ENCODE results near the gene PRR14. TPM values are rescaled to one million over a fixed set of nuclear protein-coding genes. Genes with fewer than 3 reads are reported as not detected.
"Not testable (repeated sequence)": the region's sequence is repeated elsewhere in the genome, so short reads cannot be mapped to it uniquely, and the experiment has no call there.

Gene PRR14
- total RNA-seq, 1 donor from 2014 or later: 13.7 TPM

DNA sequence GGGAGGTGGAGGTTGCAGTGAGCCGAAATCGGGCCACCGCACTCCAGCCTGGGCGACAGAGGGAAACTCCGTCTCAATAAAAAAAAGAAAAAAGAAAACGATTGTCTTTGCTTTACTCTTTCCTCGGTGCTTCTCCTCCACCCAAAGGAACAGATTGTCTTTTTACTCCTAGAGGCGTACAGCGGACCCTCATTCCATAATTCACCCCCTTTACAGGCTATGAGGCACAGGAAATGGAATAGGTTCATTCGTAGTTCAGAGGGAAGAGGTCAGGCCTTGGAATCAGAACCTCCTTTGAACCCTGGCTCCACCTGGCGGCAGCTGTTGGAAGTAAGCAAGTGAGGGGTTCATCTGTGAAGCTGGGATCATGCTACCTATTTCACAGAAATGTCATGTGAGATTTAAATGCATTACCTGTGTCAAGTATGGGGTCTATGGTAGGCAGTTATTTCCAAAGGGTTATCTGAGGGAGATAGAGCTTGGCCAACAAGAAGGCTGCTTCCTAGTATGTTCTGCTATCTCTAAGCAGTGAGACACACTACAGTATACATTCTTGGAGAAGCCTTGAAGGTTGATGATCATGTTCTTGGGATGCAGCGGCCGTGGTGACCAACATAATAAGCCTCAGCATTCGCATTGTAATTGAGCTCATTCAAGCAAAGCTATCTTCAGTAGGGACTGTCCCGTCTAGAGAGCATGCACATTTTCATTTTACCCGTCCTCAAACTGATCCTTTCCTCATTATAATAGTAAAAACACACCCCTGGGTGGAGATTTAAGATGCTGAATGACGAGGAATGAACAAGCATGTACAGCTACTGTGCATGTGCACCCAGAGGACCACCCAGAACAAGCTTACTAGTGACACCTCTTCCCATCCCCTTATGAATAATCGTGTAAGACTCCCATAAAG lies 21.9 kb upstream of the PRR14 start:
- DNase-seq (ENCODE audit: low read depth): peak; percentile 87

DNA sequence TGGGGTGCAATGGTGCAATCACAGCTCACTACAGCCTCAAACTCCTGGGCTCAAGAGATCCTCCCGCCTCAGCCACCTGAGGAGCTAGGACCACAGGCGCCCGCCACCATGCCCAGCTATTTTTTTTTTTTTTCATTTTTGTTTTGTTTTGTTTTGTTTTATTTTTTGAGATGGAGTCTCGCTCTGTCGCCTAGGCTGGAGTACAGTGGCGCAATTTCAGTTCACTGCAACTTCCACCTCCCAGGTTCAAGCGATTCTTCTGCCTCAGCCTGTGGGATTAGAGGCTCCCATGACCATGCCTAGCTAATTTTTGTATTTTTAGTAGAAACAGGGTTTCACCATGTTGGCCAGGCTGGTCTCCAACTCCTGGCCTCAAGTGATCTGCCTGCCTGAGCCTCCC lies 18.3 kb upstream of the PRR14 start:
- not testable (repeated sequence) for DNase-seq (ENCODE audit: low read depth)

DNA sequence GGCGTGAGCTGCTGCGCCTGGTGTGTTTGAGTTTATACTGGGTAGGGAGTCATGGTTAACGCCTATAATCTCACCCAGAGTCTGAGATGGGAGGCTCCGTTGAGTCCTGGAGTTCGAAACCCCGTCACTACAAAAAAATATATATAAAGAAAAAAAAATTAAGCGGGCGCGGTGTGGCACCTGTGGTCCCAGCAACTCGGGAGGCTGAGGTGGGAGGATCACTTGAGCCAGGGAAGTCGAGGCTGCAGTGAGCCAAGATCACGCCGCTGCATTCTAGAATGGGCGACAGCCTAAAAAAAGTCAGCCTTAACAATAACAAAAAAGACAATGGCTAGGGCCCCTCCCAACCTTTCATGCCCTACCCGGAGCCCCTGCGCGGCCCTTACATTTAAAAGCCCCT lies 17.2 kb upstream of the PRR14 start:
- no peak for DNase-seq (ENCODE audit: low read depth)

DNA sequence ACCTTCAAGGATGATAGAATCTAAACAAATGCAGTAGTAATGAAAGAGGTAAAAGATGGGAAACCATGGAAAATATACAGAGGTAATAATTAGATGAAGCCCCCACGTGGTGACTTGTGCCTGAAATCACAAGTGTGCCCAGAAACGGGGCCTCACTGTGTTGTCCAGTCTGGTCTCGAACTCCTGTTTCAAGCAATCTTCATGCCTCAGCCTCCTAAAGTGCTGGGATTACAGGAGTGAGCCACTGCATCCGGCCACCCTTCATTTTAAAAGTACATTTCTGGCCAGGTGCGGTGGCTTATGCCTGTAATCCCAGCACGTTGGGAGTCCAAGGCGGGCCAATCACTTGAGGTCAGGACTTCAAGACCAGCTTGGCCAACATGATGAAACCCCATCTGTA lies 14.2 kb upstream of the PRR14 start:
- no peak for DNase-seq (ENCODE audit: low read depth)

DNA sequence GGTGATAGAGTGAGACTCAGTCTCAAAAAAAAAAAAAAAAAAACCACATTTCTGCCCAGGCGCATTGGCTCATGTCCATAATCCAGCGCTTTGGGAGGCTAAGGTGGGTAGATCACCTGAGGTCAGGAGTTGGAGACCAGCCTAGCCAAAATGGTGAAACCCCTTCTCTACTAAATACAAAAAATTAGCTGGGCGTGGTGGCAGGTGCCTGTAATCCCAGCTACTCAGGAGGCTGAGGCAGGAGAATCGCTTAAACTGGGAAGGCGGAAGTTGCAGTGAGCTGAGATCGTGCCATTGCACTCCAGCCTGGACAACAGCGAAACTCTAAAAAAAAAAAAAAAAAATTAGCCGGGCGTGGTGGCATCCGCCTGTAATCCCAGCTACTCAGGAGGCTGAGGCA lies 13.6 kb upstream of the PRR14 start:
- not testable (repeated sequence) for DNase-seq (ENCODE audit: low read depth)

DNA sequence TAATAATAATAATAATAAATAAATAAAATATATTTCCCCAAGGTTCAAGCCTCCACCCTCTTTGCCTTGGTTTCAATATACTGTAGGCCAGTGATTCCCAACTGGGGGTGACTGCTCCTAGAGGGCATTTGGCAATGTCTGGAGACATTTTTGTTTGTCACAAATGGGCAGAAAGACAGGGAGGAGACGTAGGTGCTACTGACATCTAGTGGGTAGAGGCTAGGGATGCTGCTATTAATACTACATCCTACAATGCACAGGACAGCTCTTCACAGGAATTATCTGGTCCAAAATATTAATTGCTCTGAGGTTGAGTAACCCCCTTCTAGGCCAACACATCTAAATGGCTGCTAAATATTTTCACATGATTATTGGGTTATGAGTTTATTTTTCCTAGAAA lies 12.8 kb upstream of the PRR14 start:
- DNase-seq (ENCODE audit: low read depth): peak; percentile 48

DNA sequence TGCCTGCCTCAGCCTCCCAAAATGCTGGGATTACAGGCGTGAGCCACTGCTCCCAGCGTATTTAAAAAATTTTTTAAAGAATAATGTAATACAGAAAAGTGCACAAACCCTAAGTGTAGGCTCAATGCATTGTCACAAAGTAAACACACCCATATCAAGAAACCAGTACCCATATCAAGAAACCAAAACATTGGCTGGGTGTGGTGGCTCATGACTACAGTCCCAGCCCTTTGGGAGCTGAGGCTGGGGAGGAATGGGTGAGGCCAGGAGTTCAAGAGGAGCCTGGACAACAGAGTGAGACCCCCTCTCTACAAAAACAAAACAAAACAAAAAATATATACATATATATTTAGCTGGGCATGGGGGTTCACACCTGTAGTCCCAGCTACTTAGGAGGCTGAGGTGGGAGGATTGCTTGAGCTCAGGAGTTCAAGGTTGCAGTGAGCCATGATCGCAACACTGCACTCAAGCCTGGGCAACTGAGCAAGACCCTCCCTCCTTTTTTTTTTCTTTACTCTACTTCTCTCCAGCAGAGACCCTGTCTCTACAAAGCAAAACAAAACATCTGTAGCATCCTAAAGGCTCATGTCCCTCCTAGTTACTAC lies 9.3 kb upstream of the PRR14 start:
- DNase-seq (ENCODE audit: low read depth): no peak

DNA sequence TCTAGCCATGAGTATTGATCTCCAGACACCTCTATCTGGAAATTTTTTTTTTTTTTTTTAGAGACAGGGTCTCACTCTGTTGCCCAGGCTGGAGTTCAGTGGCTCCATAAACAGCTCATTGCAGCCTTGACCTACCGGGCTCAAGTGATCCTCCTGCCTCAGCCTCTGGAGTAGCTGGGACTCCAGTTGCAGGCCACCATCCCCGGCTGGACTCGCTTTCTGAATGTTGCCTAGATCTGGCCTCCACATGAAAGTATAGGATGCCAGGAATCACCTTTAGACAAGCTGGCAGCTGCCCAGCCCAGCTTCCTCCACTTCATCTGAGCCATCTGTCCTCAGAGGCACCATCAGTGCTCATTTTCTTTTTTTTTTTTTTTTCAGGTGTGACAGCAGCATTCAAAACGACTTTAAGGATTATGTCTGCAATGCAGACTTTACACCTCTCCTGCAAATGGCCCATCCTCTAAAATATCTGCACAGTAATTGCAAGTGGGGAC lies 6.4 kb upstream of the PRR14 start:
- no peak for DNase-seq (ENCODE audit: low read depth)

DNA sequence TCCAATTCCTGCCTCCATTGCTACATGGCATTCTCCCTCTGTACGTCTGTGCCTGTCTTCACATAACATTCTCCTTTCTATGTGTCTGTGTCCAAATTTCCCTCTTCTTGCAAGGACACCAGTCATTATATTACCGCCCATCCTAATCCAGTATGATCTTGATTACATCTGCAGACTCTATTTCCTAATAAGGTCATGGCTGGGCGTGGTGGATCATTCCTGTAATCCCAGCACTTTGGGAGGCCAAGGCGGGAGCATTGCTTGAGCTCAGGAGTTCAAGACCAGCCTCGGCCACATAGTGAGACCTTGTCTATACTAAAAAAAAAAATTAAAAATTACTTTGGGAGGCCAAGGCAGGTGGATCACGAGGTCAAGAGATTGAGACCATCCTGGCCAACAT lies 5.0 kb upstream of the PRR14 start:
- no peak for DNase-seq (ENCODE audit: low read depth)

DNA sequence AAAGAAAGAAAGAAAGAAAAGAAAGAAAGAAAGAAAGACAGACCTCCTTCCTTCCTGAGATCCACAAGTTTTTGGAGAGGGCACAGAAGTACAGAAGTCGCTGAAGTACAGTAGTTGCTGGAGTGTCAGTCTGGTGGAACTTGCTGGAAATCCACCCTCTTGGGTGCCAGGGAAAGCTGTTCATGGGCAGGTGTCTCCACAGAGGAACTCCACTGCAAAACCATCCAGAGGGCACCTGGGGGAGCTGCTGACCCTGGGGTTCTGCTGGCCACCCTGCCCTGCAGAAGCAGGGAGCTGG lies 3.5 kb upstream of the PRR14 start:
- DNase-seq (ENCODE audit: low read depth): no peak

DNA sequence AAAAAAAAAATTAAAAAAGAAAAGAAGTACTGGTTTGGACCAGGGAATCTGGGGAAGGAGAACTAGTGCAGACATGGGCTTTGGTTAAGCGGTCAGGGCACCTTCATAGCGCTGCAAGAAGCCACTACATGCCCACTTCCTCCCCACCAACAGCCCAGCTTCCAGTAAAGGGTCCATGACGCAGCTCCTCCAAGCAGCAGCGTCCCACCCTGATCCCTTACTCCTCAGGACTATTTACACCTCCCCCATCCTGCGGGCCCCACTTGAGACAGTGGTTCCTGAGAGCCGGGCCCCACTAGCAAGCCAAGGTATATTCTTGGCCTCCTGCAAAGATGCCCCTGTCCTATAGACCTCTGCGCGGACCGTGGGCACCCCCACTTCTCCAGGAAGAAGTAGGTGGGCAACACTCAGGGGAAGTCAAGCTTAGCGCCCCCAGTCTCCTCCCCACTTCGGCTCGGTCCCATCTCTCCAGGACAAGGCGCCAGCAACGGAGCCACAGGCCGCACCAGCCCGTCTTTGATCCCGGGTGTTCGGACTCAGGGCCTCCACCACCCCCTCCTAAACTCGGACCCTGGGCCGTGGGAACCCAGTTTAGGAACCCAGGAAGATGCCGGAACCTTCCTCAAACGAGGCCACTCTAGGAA lies 913 bp upstream of the PRR14 start:
- DNase-seq (ENCODE audit: low read depth): no peak

DNA sequence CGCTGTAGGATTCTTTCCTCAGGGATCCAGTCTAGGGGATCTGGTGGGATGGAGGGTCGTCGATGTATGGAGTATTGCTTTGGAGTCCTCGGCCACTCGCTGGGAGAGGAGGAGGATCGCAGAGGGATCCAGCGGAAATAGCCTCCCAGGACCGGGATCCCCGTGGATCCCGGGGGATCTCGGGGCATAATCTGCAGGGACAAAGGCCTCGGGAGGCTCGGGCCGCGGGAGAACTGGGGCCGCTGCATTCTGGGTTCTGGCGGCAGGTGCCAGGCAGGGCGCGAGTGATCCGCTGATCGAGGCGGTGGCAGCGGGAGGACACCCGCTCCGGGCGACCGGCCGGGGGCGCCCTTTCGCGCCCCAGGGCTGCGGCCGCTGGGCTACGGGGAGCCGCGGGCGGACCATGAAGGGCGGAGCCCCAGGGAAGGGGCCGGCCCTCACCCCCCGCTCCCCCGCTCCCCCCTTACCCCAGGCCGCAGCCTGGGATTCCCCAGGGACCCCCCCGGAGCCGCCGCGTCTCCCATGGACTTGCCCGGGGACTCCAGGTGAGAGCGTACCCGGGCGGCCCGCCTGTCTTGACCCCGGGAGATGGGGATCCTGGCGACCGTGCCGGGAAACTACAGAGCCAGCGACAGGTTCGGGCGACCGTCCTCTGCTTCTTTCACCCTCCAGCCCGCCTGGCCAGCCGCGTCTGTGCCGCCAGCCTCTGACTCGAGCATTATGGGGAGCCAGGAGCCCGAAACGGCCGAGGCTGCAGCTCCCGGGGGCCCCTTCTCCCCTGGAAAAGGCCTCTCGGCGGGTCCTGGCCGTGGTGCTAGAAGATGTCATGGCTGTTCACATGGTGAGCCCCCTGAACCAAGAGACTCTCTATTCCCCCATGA lies 604 bp downstream of the PRR14 start:
- peak; percentile 77 for DNase-seq (ENCODE audit: low read depth)

DNA sequence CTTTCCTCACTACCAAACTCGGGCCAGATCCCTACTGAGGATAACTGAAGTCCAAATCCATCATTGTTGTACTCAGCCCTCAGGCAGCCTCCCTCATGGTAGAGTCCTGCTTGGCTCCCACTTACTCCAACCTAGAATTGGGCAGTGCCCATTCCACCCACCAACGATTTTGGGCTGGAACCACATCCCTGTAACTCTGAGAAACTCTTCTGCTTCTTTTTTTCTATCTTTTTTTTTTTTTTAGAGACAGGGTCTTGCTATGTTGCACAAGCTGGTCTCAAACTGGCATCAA lies 1.2 kb downstream of the PRR14 start:
- no peak for DNase-seq (ENCODE audit: low read depth)

DNA sequence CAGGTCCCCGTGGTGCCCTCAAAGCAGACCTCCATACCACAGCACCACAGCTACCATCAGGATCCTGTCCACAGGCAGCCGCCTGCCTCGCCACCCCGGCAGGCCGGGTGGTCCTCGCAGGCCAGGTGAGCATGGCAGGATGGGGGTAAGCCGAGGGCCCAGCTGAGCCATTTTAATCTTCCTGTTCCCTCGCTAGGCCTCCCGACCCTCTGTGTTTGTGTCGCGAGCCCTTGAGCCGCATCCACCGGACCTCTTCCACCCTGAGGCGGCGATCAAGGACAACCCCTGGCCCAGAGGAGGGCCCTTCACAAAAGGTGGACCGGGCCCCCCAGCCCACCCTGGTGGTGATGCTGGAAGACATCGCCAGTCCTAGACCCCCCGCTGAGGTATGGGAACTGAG lies 2.0 kb downstream of the PRR14 start:
- no peak for DNase-seq (ENCODE audit: low read depth)

DNA sequence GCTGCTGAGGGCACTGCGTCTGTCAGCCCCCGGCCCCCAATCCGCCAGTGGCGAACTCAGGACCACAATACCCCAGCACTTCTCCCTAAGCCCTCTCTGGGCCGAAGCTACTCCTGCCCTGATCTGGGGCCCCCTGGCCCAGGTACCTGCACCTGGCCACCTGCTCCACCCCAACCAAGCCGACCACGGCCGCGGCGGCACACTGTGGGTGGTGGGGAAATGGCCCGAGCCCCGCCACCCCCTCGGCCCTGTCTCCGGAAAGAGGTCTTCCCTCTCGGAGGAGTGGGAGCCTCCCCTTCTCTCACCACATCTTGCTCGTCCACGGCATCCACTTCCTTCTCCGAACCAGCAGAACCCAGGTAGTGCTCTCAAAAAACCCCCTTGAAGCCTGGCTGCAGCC lies 4.1 kb downstream of the PRR14 start:
- DNase-seq (ENCODE audit: low read depth): no peak

DNA sequence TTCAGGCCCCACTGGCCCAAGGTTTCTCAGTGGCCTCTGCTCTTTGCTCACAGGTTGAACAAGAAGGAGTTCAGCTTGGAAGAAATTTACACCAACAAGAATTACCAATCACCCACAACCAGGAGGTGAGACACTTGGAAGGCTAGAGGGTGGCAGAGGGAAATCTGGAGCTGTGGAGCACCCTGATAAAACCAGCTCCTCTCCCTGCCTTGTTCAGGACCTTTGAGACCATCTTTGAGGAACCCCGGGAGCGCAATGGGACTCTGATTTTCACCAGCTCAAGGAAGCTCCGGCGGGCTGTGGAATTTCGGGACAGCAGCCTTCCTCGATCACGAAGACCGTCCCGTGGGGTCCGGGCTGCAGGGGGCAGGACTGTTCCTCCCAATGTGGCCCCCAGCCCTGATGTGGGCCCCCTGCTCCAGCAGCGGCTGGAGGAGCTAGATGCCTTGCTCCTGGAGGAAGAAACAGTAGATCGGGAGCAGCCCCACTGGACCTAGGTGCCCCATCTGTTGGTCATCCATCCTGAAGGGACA lies 5.1 kb downstream of the PRR14 start:
- DNase-seq (ENCODE audit: low read depth): no peak

DNA sequence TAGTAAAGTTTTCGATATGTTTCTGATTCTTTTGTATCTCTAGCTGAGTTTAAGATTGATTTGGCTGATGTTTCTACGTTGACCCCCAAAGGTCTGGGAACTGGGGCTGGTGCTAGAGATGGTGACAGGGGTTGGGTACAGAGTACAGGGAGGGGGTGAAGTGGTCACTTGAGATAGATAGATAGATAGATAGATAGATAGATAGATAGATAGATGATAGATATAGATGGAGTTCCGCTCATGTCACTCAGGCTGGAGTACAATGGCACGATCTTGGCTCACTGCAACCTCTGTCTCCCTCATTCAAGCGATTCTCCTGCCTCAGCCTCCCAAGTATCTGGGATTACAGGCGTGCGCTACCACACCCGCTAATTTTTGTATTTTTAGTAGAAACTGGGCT lies 5.6 kb downstream of the PRR14 start:
- DNase-seq (ENCODE audit: low read depth): no peak

DNA sequence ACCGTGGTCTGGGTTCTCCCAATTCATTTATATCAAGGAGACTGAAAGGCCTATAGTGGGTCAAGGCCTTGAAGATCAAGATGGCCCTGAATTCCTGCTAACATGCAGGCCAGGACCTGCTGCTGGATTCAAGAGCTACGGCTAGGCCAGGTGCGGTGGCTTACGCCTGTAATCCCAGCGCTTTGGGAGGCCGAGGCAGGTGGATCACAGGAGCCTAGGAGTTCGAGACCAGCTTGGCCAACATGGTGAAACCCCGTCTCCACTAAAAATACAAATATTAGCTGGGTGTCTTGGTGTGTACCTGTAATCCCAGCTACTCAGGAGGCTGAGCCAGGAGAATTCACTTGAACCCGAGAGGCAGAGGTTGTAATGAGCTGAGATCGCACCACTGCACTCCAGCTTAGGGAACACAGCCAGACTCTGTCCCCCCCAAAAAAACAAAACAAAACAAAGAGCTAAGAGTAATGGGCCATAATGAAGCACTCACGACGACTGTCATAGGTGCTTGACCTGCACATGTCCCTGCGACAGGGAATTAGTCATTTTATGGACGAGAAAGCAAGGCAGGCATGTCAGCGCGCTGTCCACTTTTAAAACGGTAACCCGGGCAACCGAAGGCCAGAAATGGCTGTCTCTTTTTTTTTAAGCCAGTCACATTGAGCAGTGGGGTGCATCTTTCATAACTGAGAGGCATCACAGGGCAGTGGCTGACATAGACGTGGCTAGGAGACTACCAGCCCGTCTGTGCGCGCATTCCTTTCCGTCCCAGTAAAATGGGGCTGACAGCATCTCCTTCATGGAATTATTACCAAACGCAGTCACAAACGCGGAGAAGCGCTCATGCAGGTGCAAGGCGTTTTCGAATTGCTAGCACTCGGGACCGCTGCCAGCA lies 6.5 kb downstream of the PRR14 start:
- DNase-seq (ENCODE audit: low read depth): no peak

DNA sequence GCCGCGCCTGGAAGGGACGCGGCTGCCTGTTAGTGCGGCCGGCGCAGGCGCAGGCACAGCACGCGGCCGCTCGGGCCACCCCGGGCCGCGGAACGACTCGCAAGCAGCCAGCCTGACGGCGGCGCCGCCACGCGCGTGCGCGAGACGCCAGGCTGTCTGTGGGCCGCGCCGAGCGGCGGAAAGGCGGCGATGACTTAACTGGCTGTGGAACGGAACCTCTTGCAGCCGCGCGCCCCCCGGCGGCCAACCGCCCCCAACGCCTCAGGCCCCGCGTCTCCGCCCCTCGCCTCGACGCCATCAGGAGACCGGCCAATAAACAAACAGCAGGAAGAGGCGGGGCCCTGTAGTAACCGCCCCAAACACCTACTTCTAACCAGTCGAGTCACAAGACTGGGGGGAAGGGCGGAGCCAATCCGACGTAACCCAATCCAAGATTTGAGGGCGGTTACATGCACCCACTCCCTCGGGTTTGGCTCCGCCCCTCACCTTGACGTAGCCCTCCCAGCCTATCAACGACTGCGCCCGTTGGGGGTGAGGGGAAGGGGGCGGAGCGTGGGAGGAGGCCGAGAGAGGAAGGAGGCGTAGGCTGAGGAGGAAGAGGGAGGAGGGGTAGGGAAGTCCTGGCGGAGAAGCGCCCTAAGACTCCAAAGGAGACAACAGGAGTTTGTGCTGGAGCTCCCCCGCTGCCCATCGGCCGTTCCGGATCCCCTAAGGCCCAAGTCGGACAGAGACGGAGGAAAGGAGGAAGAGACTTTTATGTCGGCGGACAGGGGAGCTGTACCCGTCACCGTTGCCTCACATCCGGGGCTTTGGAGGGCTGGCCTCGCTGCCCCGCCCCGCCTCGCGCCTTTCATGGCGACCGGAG lies 7.3 kb downstream of the PRR14 start, which contains the start of gene FBRS:
FBRS (plus strand) TSS at position 566 of the 865 bp plus-strand sequence. CDS start 1,088 bp downstream, outside the sequence.
- peak; percentile 100 for DNase-seq (ENCODE audit: low read depth)

All from myocyte (in vitro differentiated cells).